Right lobe of liver (tissue), 6 donors: ENCODE results near the gene ZNF609. TPM values are rescaled to one million over a fixed set of nuclear protein-coding genes. Genes with fewer than 3 reads are reported as not detected.

Experiments
- ATAC-seq, 4 donors: fragments of 200-7000 bp; cut with Tn5 transposase; one replicate each; pipeline ENCODE4 v1.9.1; 2020; ENCODE audit warnings: mild to moderate bottlenecking in 4 of 4, moderate library complexity in 4 of 4
- DNase-seq, 3 donors: peaks; one replicate each; pipeline ENCODE4 v3.0.0-alpha.2; 2020
- H3K27ac ChIP-seq, 3 donors: fragments of 200-600 bp; one replicate each; pipeline ENCODE4 v1.8.0; 2022
- H3K27me3 ChIP-seq, 2 donors: fragments of 200-600 bp; one replicate each; pipeline ENCODE4 v1.8.0; 2022
- H3K36me3 ChIP-seq, 4 donors: fragments of 200-600 bp; sonication (generic) in 1 of 4; one replicate each; pipeline versions ENCODE4 v1.5.1 to v1.8.0; 2017 to 2022; ENCODE audit warnings: control low read depth in 1 of 4
- H3K4me1 ChIP-seq, 4 donors: fragments of 200-600 bp; sonication (generic) in 1 of 4; one replicate each; pipeline versions ENCODE4 v1.5.1 to v1.8.0; 2017 to 2022; ENCODE audit warnings: control low read depth in 1 of 4
- H3K4me3 ChIP-seq, 3 donors: fragments of 200-600 bp; one replicate each; pipeline ENCODE4 v1.8.0; 2022
- H3K9me3 ChIP-seq, 4 donors: fragments of 200-600 bp; sonication (generic) in 1 of 4; one replicate each; pipeline versions ENCODE4 v1.5.1 to v1.8.0; 2017 to 2022; ENCODE audit warnings: control low read depth in 1 of 4
- POLR2A ChIP-seq: fragments of 450-650 bp; IDR thresholded peaks from one replicate; pipeline ENCODE4 v1.6.1; 2017; ENCODE audit warnings: antibody characterized with exemption, mild to moderate bottlenecking
- WGBS: methylation state at CpG from one replicate; pipeline ENCODE4 v1.1.6; 2018; ENCODE audit warnings: low coverage, low lambda C conversion rate; ENCODE audit not compliant: insufficient coverage; ENCODE audit errors: missing lambda C conversion rate; 5-methylcytosine and 5-hydroxymethylcytosine counted together
- intact Hi-C, 2 donors: fragments of 100-400 bp; cut with DNase I; formaldehyde crosslinking; loops; one replicate each; pipeline versions ENCODE4 v1.11.2 to v1.14.1; 2022
- total RNA-seq, 6 experiments: library from RNA; depleted of rRNA in 2 of 6; stranded (reverse); fragments of >200 nt in 2 of 6; fragmentation: NEBNext Ultra II Directional in 3 of 6; extraction: Animal tissue kit (Norgen Biotek cat#: 25700) in 3 of 6; gene quantifications; one replicate each; pipeline versions ENCODE4 v1.1.0 to v1.2.4, GENCODE V29; 2016 to 2023
- TF ChIP-seq, protein P1 (sequence below), 4 donors: fragments of 200-600 bp in 3 of 4; fragments of 450-650 bp in 1 of 4; IDR thresholded peaks; one replicate each; pipeline versions ENCODE4 v1.5.1 to v1.8.0; 2016 to 2022; ENCODE audit warnings: antibody characterized with exemption in 4 of 4, mild to moderate bottlenecking in 2 of 4
- donor health status: DM: no; HTN: yes; CAD: no.
- donor health status: DM: no; HTN: no; CAD: no.
- donor health status: DM: no; HTN: no; CAD: no.
- donor health status: DM: no; HTN: yes; CAD: no.
- donor health status: DM: no; HTN: yes; CAD: no.

ZNF609 gene
- total RNA-seq, 6 experiments from 2014 or later: 10.7 to 16.1 (median 13.5) TPM

DNA sequence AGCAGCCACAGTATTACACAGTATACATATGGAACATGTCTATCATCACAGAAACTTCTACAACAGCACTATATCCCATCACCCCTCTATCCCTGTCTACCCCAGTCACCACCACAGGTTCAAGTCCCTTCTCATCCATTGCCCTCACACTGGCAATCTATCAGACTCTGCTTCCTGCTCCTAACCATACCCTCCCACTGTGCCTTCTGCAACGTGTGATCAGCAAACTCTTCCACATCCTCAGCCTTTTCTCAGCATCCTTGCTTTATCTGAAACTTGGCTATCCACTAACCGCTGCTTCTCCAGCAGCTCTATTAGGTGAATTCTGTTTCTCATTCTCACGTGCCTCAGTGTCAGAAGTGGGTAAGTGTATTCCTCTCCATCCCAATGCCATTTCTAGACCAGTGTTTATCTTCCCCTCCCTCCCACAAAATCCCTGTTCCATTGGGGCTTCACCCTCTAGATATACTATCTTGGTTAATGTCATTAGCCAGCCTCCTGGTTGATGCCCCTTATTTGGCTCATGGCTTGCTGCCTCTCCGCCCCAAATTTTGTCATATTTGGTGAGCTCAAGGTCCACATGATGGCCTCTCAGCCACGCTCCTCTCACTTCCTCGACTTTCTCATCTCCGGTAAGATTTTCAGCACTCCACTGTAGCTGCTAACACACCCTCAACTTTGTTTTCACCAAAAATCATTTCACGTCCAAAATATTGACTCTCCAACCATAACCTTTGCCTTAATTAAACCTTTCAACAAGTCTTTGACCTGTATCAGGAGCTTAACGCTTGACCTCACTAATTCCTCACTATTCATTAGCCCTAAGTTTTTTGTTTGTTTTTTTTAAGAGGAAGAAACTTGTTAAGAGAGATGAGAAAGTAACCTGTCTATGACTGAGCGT is 245.9 kb downstream of the ZNF609 start:
- H3K27me3 ChIP-seq: no peaks in the 10 kb centered on the region
- TF ChIP-seq, protein P1, sequence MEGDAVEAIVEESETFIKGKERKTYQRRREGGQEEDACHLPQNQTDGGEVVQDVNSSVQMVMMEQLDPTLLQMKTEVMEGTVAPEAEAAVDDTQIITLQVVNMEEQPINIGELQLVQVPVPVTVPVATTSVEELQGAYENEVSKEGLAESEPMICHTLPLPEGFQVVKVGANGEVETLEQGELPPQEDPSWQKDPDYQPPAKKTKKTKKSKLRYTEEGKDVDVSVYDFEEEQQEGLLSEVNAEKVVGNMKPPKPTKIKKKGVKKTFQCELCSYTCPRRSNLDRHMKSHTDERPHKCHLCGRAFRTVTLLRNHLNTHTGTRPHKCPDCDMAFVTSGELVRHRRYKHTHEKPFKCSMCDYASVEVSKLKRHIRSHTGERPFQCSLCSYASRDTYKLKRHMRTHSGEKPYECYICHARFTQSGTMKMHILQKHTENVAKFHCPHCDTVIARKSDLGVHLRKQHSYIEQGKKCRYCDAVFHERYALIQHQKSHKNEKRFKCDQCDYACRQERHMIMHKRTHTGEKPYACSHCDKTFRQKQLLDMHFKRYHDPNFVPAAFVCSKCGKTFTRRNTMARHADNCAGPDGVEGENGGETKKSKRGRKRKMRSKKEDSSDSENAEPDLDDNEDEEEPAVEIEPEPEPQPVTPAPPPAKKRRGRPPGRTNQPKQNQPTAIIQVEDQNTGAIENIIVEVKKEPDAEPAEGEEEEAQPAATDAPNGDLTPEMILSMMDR (IDR thresholded peaks at IDR 0.05): no peak
- no peak for TF ChIP-seq POLR2A
- no peaks in the 10 kb centered on the region for H3K9me3 ChIP-seq
- peak overlapping the region in 2 of 3 donors; percentile 68 to 84 for H3K27ac ChIP-seq
- 40% methylated on average over 10 of the region's 10 CpGs for WGBS
- H3K4me1 ChIP-seq: peaks cover 0 to 45% (median 20%) of the 10 kb centered on the region in 4 donors
- no peak for DNase-seq
- H3K4me3 ChIP-seq: no peak overlapping the region
- intact Hi-C loops: no loop called here
- ATAC-seq: peak in 2 of 4 donors; percentile 2 to 3
- no peaks in the 10 kb centered on the region for H3K36me3 ChIP-seq

- H3K27me3 ChIP-seq: no peaks in the 10 kb centered on the region
- TF ChIP-seq, protein P1 (IDR thresholded peaks at IDR 0.05): no peak
- TF ChIP-seq POLR2A: no peak
- no peak overlapping the region for H3K4me3 ChIP-seq
- no peaks in the 10 kb centered on the region for H3K36me3 ChIP-seq
- WGBS: 81% methylated on average over 5 of the region's 7 CpGs
- no peak for ATAC-seq
- peaks cover 0 to 16% (median 4%) of the 10 kb centered on the region in 4 donors for H3K4me1 ChIP-seq
- no peaks in the 10 kb centered on the region for H3K9me3 ChIP-seq
- no peak for DNase-seq
- intact Hi-C loops: no loop called here
- H3K27ac ChIP-seq: no peak overlapping the region
Measured at GRCh38 chr15:64710676-64711428, 250.5 kb downstream of the ZNF609 start.

DNA sequence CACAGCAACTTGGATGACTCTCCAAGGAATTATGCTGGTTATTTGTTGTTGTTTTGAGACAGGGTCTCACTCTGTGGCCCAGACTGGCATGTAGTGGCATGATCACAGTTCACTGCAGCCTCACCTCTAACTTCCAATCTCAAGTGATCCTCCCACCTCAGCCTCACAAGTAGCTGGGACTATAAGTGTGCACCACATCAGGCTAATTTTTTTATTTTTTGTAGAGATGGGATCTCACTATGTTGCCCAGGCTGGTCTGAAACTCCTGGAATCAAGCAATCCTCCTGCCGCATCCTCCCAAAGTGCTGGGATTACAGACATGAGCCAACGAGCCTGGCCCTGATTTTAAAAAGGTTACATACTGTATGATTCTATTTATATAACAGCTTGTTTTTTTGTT is 252.0 kb downstream of the ZNF609 start:
- intact Hi-C loops: no loop called here
- ATAC-seq (no peak), DNase-seq (no peak)
- Histone ChIP-seq H3K27ac (no peak overlapping the region), H3K9me3 (no peaks in the 10 kb centered on the region), H3K4me3 (no peak overlapping the region), H3K27me3 (no peaks in the 10 kb centered on the region), H3K4me1 (peaks cover 0 to 4% (median 0%) of the 10 kb centered on the region in 4 donors), H3K36me3 (no peaks in the 10 kb centered on the region)
- WGBS: 83% methylated on average over 2 of the region's 2 CpGs
- no peak for TF ChIP-seq POLR2A
- TF ChIP-seq, protein P1 (IDR thresholded peaks at IDR 0.05): no peak

GRCh38 chr15:64713592-64713991 is 253.2 kb downstream of the ZNF609 start:
- H3K4me3 ChIP-seq: no peak overlapping the region
- no peak for DNase-seq
- no peaks in the 10 kb centered on the region for H3K9me3 ChIP-seq
- peak overlapping the region in 2 of 3 donors; percentile 34 to 40 for H3K27ac ChIP-seq
- peaks cover 0 to 4% (median 0%) of the 10 kb centered on the region in 4 donors for H3K4me1 ChIP-seq
- H3K27me3 ChIP-seq: no peaks in the 10 kb centered on the region
- TF ChIP-seq, protein P1 (IDR thresholded peaks at IDR 0.05): no peak
- no peak for TF ChIP-seq POLR2A
- intact Hi-C loops: no loop called here
- H3K36me3 ChIP-seq: no peaks in the 10 kb centered on the region
- ATAC-seq: peak; percentile 76 to 90 (median 86)
- 36% methylated on average over 6 of the region's 6 CpGs for WGBS
